Breast epithelium (tissue), 3 donors: ENCODE measurements around the gene RNF123.

Source experiments
- POLR2A ChIP-seq: fragments of 450-650 bp; IDR thresholded peaks from one replicate; pipeline ENCODE4 v1.6.1; 2016; ENCODE audit warnings: antibody characterized with exemption, mild to moderate bottlenecking, moderate library complexity
- TF ChIP-seq, protein P1 (sequence below), 3 donors: fragments of 450-650 bp; IDR thresholded peaks; one replicate each; pipeline ENCODE4 v1.5.1; 2016 to 2017; ENCODE audit warnings: antibody characterized with exemption in 3 of 3, mild to moderate bottlenecking in 3 of 3, moderate library complexity in 3 of 3

DNA sequence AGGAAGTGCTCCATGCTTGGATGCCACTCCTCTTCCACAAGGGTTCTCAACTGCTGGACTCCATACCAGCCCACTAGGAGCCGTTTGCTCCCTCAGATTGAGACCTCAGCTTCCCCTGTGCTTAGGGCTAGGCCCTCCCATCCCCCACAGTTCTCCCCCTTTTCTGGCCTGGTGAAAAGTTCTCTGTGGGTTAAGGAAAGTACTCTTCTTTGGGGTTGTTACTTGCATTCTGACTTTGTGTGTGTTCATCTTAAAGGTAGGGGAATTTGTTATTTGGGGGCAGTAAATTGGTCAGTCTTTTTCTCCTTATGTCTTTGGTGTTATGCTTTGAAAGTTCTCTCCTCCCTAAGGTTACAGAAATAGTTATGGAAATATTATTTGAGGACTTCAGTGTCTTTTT lies 39.2 kb upstream of the RNF123 start:
- no peak for TF ChIP-seq POLR2A
- TF ChIP-seq, protein P1, sequence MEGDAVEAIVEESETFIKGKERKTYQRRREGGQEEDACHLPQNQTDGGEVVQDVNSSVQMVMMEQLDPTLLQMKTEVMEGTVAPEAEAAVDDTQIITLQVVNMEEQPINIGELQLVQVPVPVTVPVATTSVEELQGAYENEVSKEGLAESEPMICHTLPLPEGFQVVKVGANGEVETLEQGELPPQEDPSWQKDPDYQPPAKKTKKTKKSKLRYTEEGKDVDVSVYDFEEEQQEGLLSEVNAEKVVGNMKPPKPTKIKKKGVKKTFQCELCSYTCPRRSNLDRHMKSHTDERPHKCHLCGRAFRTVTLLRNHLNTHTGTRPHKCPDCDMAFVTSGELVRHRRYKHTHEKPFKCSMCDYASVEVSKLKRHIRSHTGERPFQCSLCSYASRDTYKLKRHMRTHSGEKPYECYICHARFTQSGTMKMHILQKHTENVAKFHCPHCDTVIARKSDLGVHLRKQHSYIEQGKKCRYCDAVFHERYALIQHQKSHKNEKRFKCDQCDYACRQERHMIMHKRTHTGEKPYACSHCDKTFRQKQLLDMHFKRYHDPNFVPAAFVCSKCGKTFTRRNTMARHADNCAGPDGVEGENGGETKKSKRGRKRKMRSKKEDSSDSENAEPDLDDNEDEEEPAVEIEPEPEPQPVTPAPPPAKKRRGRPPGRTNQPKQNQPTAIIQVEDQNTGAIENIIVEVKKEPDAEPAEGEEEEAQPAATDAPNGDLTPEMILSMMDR (IDR thresholded peaks at IDR 0.05): no peak
